ENCODE data around the gene TRABD2A.
A peak's percentile ranks its signal among the peaks of the same experiment; 100 is the strongest.

Gene TRABD2A

GRCh38 chr2:84817239-84817655 is 63.6 kb downstream of the TRABD2A start:
- TF ChIP-seq CTCF (conservative IDR thresholded peaks at IDR 0.05; ENCODE audit: low read depth, low read length) = no peak
- DNase-seq (ENCODE audit: low read depth) = no peak
- H3K4me3 ChIP-seq (ENCODE audit: low read depth, low read length) = no peak overlapping the region

GRCh38 chr2:84816426-84817026 is 64.4 kb downstream of the TRABD2A start:
- no peak overlapping the region for H3K4me3 ChIP-seq (ENCODE audit: low read depth, low read length)
- TF ChIP-seq CTCF (conservative IDR thresholded peaks at IDR 0.05; ENCODE audit: low read depth, low read length) = no peak
- DNase-seq (ENCODE audit: low read depth) = no peak

DNA sequence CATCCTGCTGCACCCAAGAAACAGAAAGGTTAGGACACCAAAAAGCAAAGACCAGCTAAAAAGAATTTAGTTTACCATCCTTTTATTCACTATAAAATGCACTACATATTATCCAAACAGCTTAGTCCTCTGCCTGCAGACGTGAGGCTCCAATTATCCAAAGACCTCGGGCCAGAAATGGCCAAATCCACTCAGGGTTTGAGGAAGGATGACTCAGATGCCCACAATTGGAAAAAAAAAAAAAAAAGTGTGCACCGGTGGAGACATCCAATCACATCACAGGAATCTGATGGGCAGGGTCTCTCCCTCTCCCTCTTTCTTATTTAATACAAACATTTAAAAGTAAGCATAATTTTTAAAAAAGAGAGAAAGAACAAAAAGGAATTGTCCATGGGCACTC is 65.7 kb downstream of the TRABD2A start:
- no peak overlapping the region for H3K4me3 ChIP-seq (ENCODE audit: low read depth, low read length)
- DNase-seq (ENCODE audit: low read depth) = peak; percentile 16
- no peak for TF ChIP-seq CTCF (conservative IDR thresholded peaks at IDR 0.05; ENCODE audit: low read depth, low read length)

DNA sequence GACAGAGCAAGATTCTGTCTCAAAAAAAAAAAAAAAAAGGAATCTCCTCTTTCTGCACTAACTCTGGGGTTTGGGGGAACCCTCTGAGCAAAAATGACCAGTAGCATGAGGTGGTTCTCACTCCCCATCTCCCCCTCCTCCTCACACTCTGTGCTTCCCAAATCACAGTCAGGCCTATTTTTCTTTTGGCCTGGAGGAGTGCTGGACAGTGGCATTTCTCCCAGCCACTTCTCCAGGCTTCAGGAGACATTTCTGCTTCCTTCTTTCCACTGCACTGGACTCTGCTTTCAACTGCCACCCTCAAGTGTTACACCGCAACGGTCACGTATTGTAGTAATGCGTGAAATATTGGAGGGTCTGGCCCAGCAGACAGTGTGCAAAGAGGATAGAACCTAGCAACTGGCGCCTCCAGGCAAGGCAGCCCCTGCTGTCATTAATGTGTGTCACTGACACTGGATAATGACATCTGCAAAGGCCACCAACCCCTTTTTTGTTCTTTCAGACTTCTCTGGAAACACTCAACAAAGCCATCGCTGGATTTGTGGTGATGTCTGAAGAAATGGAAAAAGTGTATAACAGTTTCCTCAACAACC is 68.9 kb downstream of the TRABD2A start:
- no peak for TF ChIP-seq CTCF (conservative IDR thresholded peaks at IDR 0.05; ENCODE audit: low read depth, low read length)
- H3K4me3 ChIP-seq (ENCODE audit: low read depth, low read length) = no peak overlapping the region
- no peak for DNase-seq (ENCODE audit: low read depth)

- TF ChIP-seq CTCF (conservative IDR thresholded peaks at IDR 0.05; ENCODE audit: low read depth, low read length) = no peak
- H3K4me3 ChIP-seq (ENCODE audit: low read depth, low read length) = no peak overlapping the region
- peak; percentile 18 for DNase-seq (ENCODE audit: low read depth)
Measured at GRCh38 chr2:84808279-84808678, 72.6 kb downstream of the TRABD2A start.

- no peak overlapping the region for H3K4me3 ChIP-seq (ENCODE audit: low read depth, low read length)
- DNase-seq (ENCODE audit: low read depth) = peak; percentile 99
- TF ChIP-seq CTCF (conservative IDR thresholded peaks at IDR 0.05; ENCODE audit: low read depth, low read length) = no peak
Measured at GRCh38 chr2:84807063-84807485, 73.8 kb downstream of the TRABD2A start.

Measured in choroid plexus epithelial cell (primary cell).